ENCODE data around the gene TSPAN32.

Gene TSPAN32

DNA sequence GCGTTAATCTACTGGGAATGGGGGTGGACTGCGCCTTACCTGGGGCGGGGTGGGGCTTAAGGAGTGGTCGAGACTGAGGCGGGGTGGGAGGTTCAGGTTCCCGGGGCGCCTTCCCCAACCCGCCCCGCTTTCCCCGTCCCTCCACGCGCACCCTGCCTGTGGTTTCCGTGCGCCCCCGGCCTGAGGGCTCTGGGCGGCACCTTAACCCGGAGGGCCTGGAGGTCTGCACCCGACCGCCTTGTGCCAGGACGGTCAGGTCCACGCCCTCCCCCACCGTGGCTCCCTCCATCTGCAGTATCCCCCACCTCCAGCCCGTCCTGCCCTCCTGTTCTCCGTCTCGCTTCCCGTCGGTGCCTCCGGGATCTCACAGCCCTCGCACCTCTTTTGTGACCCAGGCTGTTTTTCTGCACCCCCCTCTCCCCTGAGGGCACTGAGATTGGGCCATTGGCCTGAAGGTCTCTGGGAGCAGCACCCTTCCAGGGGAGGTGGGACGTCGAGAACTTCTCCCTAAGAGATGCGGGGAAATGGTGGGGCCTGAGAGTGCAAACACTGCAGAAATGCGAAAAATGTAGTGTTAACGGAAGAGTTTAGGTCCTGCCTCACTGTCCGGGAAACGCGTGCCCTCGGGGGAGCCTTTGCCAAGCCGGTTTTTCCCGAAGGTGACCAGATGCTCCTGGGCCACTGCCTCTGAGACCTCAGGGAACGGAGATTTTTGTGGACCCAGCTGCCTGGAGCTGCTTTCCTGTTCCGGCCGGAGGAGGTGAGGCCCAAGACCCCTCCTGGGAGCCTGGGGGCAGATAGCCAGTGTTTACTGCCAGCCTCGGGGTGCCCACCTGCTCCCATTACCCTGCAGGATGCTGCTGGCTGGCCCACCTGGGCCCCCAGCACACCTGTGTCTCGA lies 30.2 kb upstream of the TSPAN32 start:
- H3K4me3 ChIP-seq (ENCODE audit: low read depth, low read length): no peak overlapping the region
- DNase-seq (ENCODE audit: low read depth): no peak
- no peak for TF ChIP-seq CTCF (IDR thresholded peaks at IDR 0.05; ENCODE audit: insufficient read depth, low read depth, low read length, missing control alignments)

DNA sequence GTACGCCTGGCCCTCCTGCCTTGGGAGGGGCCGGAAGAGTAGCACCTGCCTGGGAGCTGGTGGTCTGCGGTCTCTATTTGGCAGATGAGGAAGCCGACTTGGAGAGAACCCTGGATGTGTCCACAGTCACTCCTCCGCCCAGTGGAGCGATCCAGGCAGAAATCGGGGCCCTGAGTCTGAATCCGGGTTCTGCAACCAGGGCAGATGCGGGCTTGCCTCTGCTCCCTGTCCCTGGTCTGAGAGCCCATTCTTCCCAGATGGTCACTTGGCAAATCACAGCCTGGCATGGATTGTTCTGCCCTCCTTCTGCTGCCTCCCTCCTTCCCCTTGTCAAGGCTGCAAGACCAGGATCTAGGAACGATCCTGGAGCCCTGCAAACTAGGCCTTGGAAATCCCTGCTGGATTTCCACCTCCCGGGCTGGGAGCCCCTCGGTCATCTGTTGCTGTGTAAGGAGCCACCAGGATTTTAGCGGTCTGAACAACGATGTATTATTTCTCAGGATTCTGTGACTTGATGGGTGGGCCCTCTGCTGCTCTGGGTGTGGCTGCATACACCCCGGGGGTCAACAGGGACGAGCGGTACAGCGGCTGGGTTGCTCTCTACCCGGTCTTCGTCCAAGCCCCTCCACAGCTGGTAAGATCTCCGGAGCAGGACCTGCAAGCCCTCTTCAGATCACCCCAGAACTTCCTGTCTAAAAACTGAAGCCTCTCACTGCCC lies 29.4 kb upstream of the TSPAN32 start:
- no peak for DNase-seq (ENCODE audit: low read depth)
- H3K4me3 ChIP-seq (ENCODE audit: low read depth, low read length): no peak overlapping the region
- TF ChIP-seq CTCF (IDR thresholded peaks at IDR 0.05; ENCODE audit: insufficient read depth, low read depth, low read length, missing control alignments): no peak

DNA sequence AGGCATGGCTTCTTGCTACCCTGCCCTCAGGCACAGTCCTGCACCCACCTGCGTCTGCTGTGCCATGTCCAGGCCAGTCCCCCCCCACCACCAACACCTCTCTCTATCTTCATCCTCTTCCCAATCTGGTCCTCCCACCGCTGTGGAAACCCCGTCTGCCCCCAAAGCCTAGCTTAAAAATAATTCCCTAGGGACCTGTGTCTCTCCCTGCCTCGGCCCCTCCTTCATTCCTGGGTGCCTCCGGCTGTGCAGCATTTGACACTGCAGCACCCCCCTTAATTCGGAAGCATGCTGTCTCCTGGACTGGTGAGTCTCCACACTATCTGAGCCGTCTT lies 28.9 kb upstream of the TSPAN32 start:
- TF ChIP-seq CTCF (IDR thresholded peaks at IDR 0.05; ENCODE audit: insufficient read depth, low read depth, low read length, missing control alignments): no peak
- DNase-seq (ENCODE audit: low read depth): no peak
- H3K4me3 ChIP-seq (ENCODE audit: low read depth, low read length): no peak overlapping the region

- H3K4me3 ChIP-seq (ENCODE audit: low read depth, low read length): no peak overlapping the region
- no peak for DNase-seq (ENCODE audit: low read depth)
- TF ChIP-seq CTCF (IDR thresholded peaks at IDR 0.05; ENCODE audit: insufficient read depth, low read depth, low read length, missing control alignments): no peak
These were observed 28.5 kb upstream of the TSPAN32 start for GRCh38 chr11:2273311-2273710.

- no peak for DNase-seq (ENCODE audit: low read depth)
- H3K4me3 ChIP-seq (ENCODE audit: low read depth, low read length): no peak overlapping the region
- TF ChIP-seq CTCF (IDR thresholded peaks at IDR 0.05; ENCODE audit: insufficient read depth, low read depth, low read length, missing control alignments): no peak
These were observed 28.0 kb upstream of the TSPAN32 start for GRCh38 chr11:2273771-2274170.

- H3K4me3 ChIP-seq (ENCODE audit: low read depth, low read length): no peak overlapping the region
- TF ChIP-seq CTCF (IDR thresholded peaks at IDR 0.05; ENCODE audit: insufficient read depth, low read depth, low read length, missing control alignments): no peak
- DNase-seq (ENCODE audit: low read depth): no peak
These were observed 26.2 kb upstream of the TSPAN32 start for GRCh38 chr11:2275334-2276279.

Measured in GM12865 (cell line).